Breast epithelium (tissue), 4 donors: ENCODE results near the gene JMJD8. TPM values are rescaled to one million over a fixed set of nuclear protein-coding genes. Genes with fewer than 3 reads are reported as not detected.
A peak's percentile ranks its signal among the peaks of the same experiment; 100 is the strongest.

Experiments
- DNase-seq, 2 donors: peaks; one replicate each; pipeline ENCODE4 v3.0.0-alpha.2; 2019; ENCODE audit warnings: low spot score in 2 of 2
- H3K27ac ChIP-seq, 2 donors: fragments of 200-600 bp; sonication (generic) in 1 of 2; one replicate each; pipeline ENCODE4 v1.5.1; 2016 to 2019; ENCODE audit warnings: mild to moderate bottlenecking in 1 of 2
- H3K27me3 ChIP-seq, 2 donors: fragments of 200-600 bp; sonication (generic) in 1 of 2; one replicate each; pipeline versions ENCODE4 v1.5.1 to v1.6.0; 2017 to 2019; ENCODE audit warnings: control low read depth in 1 of 2, mild to moderate bottlenecking in 1 of 2
- H3K36me3 ChIP-seq: fragments of 200-600 bp; one replicate; pipeline ENCODE4 v1.5.1; 2019
- H3K4me1 ChIP-seq, 2 donors: fragments of 200-600 bp; sonication (generic); one replicate each; pipeline ENCODE4 v1.5.1; 2016 to 2019; ENCODE audit warnings: control low read depth in 1 of 2
- H3K4me3 ChIP-seq, 3 donors: fragments of 200-600 bp; sonication (generic); 1 replicate in 2 of 3; 2 replicates in 1 of 3; pipeline ENCODE4 v1.5.1; 2016 to 2019; ENCODE audit warnings: mild to moderate bottlenecking in 3 of 3, moderate library complexity in 2 of 3
- H3K9me3 ChIP-seq, 2 donors: fragments of 200-600 bp; sonication (generic) in 1 of 2; one replicate each; pipeline ENCODE4 v1.5.1; 2016 to 2019; ENCODE audit warnings: control low read depth in 1 of 2
- CTCF ChIP-seq, 3 donors: fragments of 450-650 bp; IDR thresholded peaks; one replicate each; pipeline ENCODE4 v1.5.1; 2016 to 2017; ENCODE audit warnings: antibody characterized with exemption in 3 of 3, mild to moderate bottlenecking in 3 of 3, moderate library complexity in 3 of 3
- POLR2A ChIP-seq: fragments of 450-650 bp; IDR thresholded peaks from one replicate; pipeline ENCODE4 v1.6.1; 2016; ENCODE audit warnings: antibody characterized with exemption, mild to moderate bottlenecking, moderate library complexity
- POLR2AphosphoS5 ChIP-seq, 3 donors: sonication (generic); formaldehyde crosslinking; IDR thresholded peaks; one replicate each; pipeline ENCODE4 v1.6.1; 2017; ENCODE audit warnings: antibody characterized with exemption in 3 of 3
- intact Hi-C: fragments of 100-400 bp; cut with DNase I; formaldehyde crosslinking; loops from one replicate; pipeline ENCODE4 v1.15.1; 2023; ENCODE audit warnings: low total_unique reads
- total RNA-seq, 3 donors: library from RNA; depleted of rRNA; stranded (reverse); fragments of >200 nt; gene quantifications; one replicate each; pipeline ENCODE4 v1.1.0, GENCODE V29; 2016

The JMJD8 gene
- total RNA-seq, 3 donors from 2014 or later: 67.2 to 83.4 (median 67.5) TPM

- Histone ChIP-seq H3K27me3 (no peaks in the 10 kb centered on the region), H3K27ac (no peak overlapping the region), H3K9me3 (no peaks in the 10 kb centered on the region), H3K4me1 (peaks cover 3 to 6% of the 10 kb centered on the region in 2 donors), H3K36me3 (no peaks in the 10 kb centered on the region), H3K4me3 (no peak overlapping the region)
- intact Hi-C loops: no loop called here
- no peak for TF ChIP-seq POLR2AphosphoS5 (IDR thresholded peaks at IDR 0.05)
- TF ChIP-seq CTCF (IDR thresholded peaks at IDR 0.05): no peak
- no peak for TF ChIP-seq POLR2A
- no peak for DNase-seq
Measured at GRCh38 chr16:662597-662996, 21.5 kb downstream of the JMJD8 start.

GRCh38 chr16:662095-662494 lies 22.0 kb downstream of the JMJD8 start:
- peaks cover 0 to 6% of the 10 kb centered on the region in 2 donors for H3K4me1 ChIP-seq
- TF ChIP-seq POLR2A (no peak), CTCF (IDR thresholded peaks at IDR 0.05) (no peak), POLR2AphosphoS5 (IDR thresholded peaks at IDR 0.05) (no peak)
- intact Hi-C loops: no loop called here
- H3K4me3 ChIP-seq: no peak overlapping the region
- no peak for DNase-seq
- no peaks in the 10 kb centered on the region for H3K9me3 ChIP-seq
- no peak overlapping the region for H3K27ac ChIP-seq
- no peaks in the 10 kb centered on the region for H3K36me3 ChIP-seq
- H3K27me3 ChIP-seq: no peaks in the 10 kb centered on the region

- Histone ChIP-seq H3K27me3 (no peaks in the 10 kb centered on the region), H3K4me1 (peaks cover 0 to 6% of the 10 kb centered on the region in 2 donors), H3K36me3 (no peaks in the 10 kb centered on the region), H3K4me3 (peak overlapping the region in 2 of 3 donors; percentile 32 to 58), H3K27ac (peak overlapping the region; percentile 40 to 77), H3K9me3 (no peaks in the 10 kb centered on the region)
- intact Hi-C loops: no loop called here
- no peak for DNase-seq
- TF ChIP-seq CTCF (IDR thresholded peaks at IDR 0.05) (peak; percentile 2 to 55 (median 7)), POLR2AphosphoS5 (IDR thresholded peaks at IDR 0.05) (no peak)
Measured at GRCh38 chr16:661184-661821, 22.8 kb downstream of the JMJD8 start.

- H3K9me3 ChIP-seq: no peaks in the 10 kb centered on the region
- H3K36me3 ChIP-seq: no peaks in the 10 kb centered on the region
- H3K27me3 ChIP-seq: no peaks in the 10 kb centered on the region
- H3K4me1 ChIP-seq: peaks cover 0 to 6% of the 10 kb centered on the region in 2 donors
- H3K27ac ChIP-seq: peak overlapping the region; percentile 60 to 84
- DNase-seq: peak; percentile 78 to 83
- TF ChIP-seq POLR2A: no peak
- peak in 2 of 3 donors; percentile 55 to 66 for TF ChIP-seq CTCF (IDR thresholded peaks at IDR 0.05)
- peak in 1 of 3 donors; percentile 15 for TF ChIP-seq POLR2AphosphoS5 (IDR thresholded peaks at IDR 0.05)
- peak overlapping the region in 2 of 3 donors; percentile 32 to 58 for H3K4me3 ChIP-seq
- intact Hi-C loops: no loop called here
Measured at GRCh38 chr16:660459-661183, 23.5 kb downstream of the JMJD8 start.

- TF ChIP-seq POLR2A (no peak), POLR2AphosphoS5 (IDR thresholded peaks at IDR 0.05) (no peak), CTCF (IDR thresholded peaks at IDR 0.05) (no peak)
- Histone ChIP-seq H3K27ac (peak overlapping the region; percentile 60 to 84), H3K9me3 (no peaks in the 10 kb centered on the region), H3K4me1 (peaks cover 0 to 6% of the 10 kb centered on the region in 2 donors), H3K36me3 (no peaks in the 10 kb centered on the region), H3K4me3 (peak overlapping the region in 1 of 3 donors; percentile 58), H3K27me3 (no peaks in the 10 kb centered on the region)
- intact Hi-C loops: no loop called here
- no peak for DNase-seq
Measured at GRCh38 chr16:660132-660458, 24.0 kb downstream of the JMJD8 start.
